SKM-1 treated with dmso at 0.1 percent for 144 hours (cell line): ENCODE data around the gene PCYT1A.
A peak's percentile ranks its signal among the peaks of the same experiment; 100 is the strongest.
"Not testable (repeated sequence)": the region's sequence is repeated elsewhere in the genome, so short reads cannot be mapped to it uniquely, and the experiment has no call there.

Source experiments
- DNase-seq: peaks from one replicate; lab custom pipeline; 2025; ENCODE audit not compliant: unreplicated experiment; lab: John Stamatoyannopoulos, UW

PCYT1A gene

GRCh38 chr3:196216681-196217211 lies 70.8 kb downstream of the PCYT1A start:
- no peak for DNase-seq

DNA sequence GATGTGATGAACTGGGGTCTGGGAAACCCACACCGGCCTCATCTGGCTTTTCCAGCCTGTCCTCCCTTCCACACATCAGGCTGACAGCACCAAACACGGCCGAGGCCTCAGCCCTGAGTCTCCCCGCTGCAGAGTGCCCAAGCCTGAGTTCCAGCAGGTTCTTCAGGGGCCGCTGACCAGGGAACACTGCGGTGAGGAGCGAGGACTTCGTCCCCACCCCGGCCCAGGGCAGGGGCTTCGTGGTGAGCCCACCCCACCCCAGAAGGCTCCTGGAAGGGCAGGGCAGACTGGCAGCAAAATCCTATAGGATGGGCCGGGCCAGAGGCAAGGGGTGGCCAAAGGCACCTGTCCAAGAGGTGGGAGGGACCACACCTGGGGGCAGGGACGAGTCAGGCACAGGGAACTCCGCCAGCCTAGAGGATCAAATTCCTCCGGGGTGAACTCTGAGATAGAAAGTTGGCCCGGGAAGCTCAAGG lies 71.4 kb downstream of the PCYT1A start, which contains the start of gene SLC51A:
SLC51A (plus strand) TSS at position 446 of the 476 bp plus-strand sequence. CDS start 179 bp downstream, outside the sequence.
- no peak for DNase-seq

- DNase-seq: no peak
Measured at GRCh38 chr3:196215493-196216020, 72.0 kb downstream of the PCYT1A start.

GRCh38 chr3:196214783-196215441 lies 72.6 kb downstream of the PCYT1A start:
- no peak for DNase-seq

GRCh38 chr3:196210673-196211556 lies 76.6 kb downstream of the PCYT1A start, which contains the start of gene ZDHHC19:
TSS of gene ZDHHC19 (minus strand) at chr3:196211400. CDS start at chr3:196211315, 85 bp downstream.
- no peak for DNase-seq

DNA sequence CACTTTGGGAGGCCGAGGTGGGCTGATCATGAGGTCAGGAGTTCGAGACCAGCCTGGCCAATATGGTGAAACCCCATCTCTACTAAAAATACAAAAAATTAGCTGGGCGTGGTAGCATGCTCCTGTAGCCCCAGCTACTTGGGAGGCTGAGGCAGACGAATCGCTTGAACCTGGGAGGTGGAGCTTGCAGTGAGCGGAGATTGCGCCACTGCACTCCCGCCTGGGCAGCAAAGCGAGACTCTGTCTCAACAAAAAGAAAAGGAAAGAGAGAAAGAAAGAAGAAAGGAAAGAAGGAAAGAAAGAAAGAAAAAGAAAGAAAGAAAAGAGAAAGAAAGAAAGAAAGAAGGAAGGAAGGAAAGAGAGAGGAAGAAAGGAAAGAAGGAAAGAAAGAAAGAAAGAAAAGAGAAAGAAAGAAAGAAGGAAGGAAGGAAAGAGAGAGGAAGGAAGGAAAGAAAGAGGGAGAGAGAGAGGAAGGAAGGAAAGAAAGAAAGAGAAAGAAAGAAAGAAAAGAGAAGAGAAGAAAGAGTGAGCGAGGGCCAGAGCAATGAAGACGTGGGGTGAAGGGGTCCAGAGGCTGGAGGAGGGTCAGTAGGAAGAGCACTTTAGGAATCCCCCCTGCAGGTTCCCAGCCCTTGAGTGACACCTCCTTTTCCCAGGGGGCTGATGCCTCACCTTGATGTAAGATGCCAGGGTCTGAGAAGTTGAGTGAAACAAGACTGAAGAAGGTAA lies 77.4 kb downstream of the PCYT1A start:
- DNase-seq: not testable (repeated sequence)

GRCh38 chr3:196208942-196209695 lies 78.4 kb downstream of the PCYT1A start:
- DNase-seq: no peak

DNA sequence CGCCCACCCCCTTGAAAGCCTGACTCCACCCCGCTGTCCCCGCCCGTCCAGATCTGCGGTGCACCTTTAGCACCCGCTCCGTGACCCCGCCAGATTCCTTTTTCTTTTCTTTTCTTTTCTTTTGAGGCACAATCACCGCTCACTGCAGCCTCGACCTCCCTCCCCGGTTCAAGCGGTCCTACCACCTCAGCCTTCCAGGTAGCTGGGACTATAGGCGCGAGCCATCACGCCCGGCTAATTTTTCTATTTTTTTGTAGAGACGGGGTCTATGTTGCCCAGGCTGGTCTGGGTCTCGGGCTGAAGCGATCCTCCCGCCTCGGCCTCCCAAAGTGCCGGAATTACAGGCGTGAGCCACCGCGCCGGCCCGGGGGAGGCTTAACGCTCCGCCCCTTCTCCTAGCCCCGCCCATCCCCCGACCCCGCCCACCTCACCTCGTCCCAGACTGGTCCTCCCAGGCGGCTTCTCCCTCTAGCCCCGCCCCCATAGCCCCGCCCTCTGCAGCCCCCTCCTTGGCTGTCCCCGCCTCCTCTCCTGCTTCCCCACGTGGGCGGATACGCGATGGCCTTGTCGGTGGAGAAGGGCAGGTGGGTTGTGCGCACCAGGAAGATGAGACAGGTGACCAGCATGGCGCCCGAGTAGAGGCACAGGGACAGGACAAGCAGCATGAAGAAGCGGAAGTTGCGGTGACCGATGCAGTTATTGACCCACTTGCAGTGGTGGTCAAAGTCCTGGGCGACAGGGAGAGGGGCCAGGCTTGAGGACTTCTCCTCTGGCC lies 79.5 kb downstream of the PCYT1A start:
- peak; percentile 58 for DNase-seq

GRCh38 chr3:196207159-196207832 lies 80.2 kb downstream of the PCYT1A start:
- no peak for DNase-seq

DNA sequence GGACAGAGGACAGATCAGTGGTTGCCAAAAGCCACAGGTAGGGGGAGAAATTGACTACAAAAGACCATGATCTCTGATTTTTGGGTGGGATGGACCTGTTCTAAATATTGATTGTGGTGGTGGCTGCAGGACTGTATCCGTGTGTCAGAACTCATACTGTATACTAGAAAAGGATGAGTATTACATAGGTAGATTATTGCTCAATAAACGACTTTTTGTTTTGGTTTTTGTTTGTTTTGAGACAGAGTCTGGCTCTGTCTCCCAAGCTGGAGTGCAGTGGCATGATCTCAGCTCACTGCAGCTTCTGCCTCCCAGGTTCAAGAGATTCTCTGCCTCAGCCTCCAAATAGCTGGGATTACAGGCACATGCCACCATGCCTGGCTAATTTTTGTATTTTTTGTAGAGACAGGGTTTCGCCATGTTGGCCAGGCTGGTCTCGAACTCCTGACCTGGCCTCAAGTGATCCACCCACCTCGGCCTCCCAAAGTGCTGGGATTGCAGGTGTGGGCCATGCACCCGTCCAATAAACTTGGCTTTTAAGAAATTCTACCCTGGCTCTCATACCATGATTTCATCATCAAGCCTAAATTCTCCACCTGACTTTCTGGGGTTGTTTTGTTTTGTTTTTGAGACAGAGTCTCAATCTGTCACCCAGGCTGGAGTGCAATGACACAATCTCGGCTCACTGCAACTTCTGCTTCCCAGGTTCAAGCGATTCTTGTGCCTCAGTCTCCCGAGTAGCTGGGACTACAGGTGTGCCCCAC lies 81.9 kb downstream of the PCYT1A start:
- DNase-seq: not testable (repeated sequence)

- no peak for DNase-seq
Measured at GRCh38 chr3:196203846-196204245, 83.7 kb downstream of the PCYT1A start.

DNA sequence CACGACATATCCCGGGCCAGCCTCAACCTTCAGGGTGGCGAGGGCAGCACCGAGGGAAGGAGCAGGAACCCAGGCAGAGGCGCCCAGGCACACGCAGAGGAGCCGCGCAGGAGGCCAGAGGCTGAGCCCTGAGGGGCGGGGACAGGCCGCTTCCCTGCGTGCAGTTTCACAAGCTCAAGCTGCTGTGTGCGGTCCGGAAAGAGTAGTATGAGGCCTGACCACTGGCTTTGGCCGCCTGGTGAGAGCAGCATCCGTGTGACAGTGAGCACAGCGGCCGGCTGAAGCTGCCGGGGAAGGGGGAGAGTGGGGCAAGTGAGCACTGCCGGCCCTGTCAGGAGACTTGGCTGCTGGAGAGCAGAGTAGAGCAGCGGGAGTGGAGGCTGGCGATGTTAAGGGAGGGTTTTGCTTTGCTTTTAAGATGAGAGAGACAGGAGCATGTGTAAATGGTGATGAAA lies 85.0 kb downstream of the PCYT1A start:
- DNase-seq: no peak

GRCh38 chr3:196198771-196199753 lies 88.5 kb downstream of the PCYT1A start:
- peak; percentile 49 for DNase-seq

DNA sequence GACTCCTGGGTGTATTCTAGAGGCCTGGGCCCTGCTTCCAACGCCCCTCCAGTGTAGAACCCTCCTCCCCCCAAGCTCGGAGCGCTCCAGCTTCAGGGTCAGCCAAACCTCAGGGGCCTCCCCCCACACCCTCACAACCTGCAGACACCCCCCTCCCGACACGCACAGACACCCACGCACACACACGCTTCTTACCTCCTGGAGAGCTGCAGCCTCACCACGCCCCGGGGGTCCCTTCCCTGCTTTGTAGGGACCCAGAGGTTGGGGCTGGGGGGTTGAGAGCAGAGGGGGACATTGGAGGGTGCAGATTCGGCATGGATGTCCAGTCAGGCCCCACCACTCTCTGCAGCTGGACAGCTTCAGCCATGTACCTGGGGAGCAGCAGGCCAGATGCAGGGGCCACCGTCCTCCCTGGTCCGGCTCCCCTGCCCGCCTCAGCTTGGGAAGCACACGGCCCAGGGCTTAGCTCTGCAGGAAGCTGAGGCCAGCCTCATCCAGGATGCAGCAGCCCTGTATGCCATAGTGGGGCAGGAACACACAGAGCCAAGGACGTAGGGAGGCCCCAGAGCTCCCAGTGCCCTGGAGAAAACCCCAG lies 89.3 kb downstream of the PCYT1A start:
- no peak for DNase-seq

DNA sequence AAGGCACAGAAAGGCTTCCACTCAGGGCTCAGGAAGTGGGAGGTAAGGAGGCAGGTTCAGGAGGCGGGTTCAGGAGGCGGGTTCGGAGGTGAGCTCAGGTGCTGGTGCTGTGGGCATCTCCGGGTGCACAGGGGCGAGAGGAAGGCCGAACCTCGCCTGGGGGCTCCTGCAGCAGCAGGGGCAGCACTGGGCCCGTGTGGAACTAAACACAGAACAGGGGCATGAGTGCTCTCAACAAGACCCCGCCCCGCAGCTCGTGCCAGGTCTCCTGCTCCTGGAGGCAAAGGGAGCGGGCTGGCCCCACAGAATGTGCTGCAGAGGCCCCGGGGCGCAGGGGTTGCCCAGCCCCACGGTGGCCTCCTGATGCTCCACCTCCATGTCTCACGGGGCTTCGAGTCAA lies 90.0 kb downstream of the PCYT1A start:
- DNase-seq: no peak

GRCh38 chr3:196195664-196196265 lies 91.8 kb downstream of the PCYT1A start:
- no peak for DNase-seq
